HepG2 (cell line): ENCODE results near the gene EPHA2. TPM values are rescaled to one million over a fixed set of nuclear protein-coding genes. Genes with fewer than 3 reads are reported as not detected.

Experiments
- ATF7 ChIP-seq, 2 experiments: fragments of 450-650 bp in 1 of 2; sonication (generic) in 1 of 2; formaldehyde crosslinking in 1 of 2; IDR thresholded peaks; 2 replicates each; pipeline versions ENCODE4 v1.4.0 to v1.6.1; 2016 to 2020; ENCODE audit warnings: antibody characterized with exemption in 1 of 2, mild to moderate bottlenecking in 1 of 2, missing genetic modification reagents in 1 of 2
- DPF2 ChIP-seq: sonication (generic); formaldehyde crosslinking; IDR thresholded peaks from 2 replicates; pipeline ENCODE4 v1.4.0; 2020; ENCODE audit warnings: mild to moderate bottlenecking, low read depth, missing genetic modification reagents, borderline replicate concordance
- MYC ChIP-seq: sonication (generic); formaldehyde crosslinking; IDR thresholded peaks from 2 replicates; pipeline ENCODE4 v1.9.0; 2021; ENCODE audit warnings: missing genetic modification reagents, borderline replicate concordance
- PAWR ChIP-seq: sonication (generic); formaldehyde crosslinking; IDR thresholded peaks from 2 replicates; pipeline ENCODE4 v1.4.0; 2020; ENCODE audit warnings: missing genetic modification reagents, mild to moderate bottlenecking, borderline replicate concordance
- ZNF207 ChIP-seq: fragments of 450-650 bp; IDR thresholded peaks from 2 replicates; pipeline ENCODE4 v1.6.1; 2016; ENCODE audit warnings: antibody characterized with exemption, borderline replicate concordance
- ZNF232 ChIP-seq: sonication (generic); formaldehyde crosslinking; IDR thresholded peaks from 2 replicates; pipeline ENCODE4 v1.4.0; 2020; ENCODE audit warnings: missing genetic modification reagents, borderline replicate concordance
- ZNF282 ChIP-seq: fragments of 450-650 bp; IDR thresholded peaks from 2 replicates; pipeline ENCODE4 v1.6.1; 2018; ENCODE audit not compliant: partially characterized antibody
- ZNF343 ChIP-seq: sonication (generic); formaldehyde crosslinking; IDR thresholded peaks from 2 replicates; pipeline ENCODE4 v1.4.0; 2020; ENCODE audit warnings: mild to moderate bottlenecking, missing genetic modification reagents
- ZSCAN29 ChIP-seq: sonication (generic); formaldehyde crosslinking; conservative IDR thresholded peaks from 2 replicates; pipeline ENCODE4 v1.4.0; 2020; ENCODE audit warnings: mild to moderate bottlenecking, missing genetic modification reagents
- polyA plus RNA-seq, 8 experiments: library from polyadenylated mRNA; depleted of rRNA in 3 of 8; stranded (reverse) in 7 of 8; unstranded in 1 of 8; fragments of >200 nt; fragmentation: Illumina TruSeq in 4 of 8; extraction: Trizol in 4 of 8; gene quantifications; 2 replicates each; pipeline versions ENCODE4 v1.2.1 to v1.2.3, GENCODE V29; 2011 to 2016; ENCODE audit warnings: low read depth in 4 of 8, missing spikeins in 1 of 8, mixed read lengths in 1 of 8; ENCODE audit not compliant: insufficient read depth in 1 of 8
- total RNA-seq, 5 experiments: library from RNA; depleted of rRNA; stranded (reverse); fragments of >200 nt; fragmentation: Illumina TruSeq; extraction: Trizol; gene quantifications; 2 replicates each; pipeline ENCODE4 v1.2.3, GENCODE V29; 2016; ENCODE audit warnings: low read depth in 1 of 5
- TF ChIP-seq, protein P1 (sequence below): sonication (generic); formaldehyde crosslinking; IDR thresholded peaks from 2 replicates; pipeline ENCODE4 v1.5.0; 2020; ENCODE audit warnings: missing genetic modification reagents
- TF ChIP-seq, protein P2 (sequence below): IDR thresholded peaks from 2 replicates; pipeline ENCODE4 v1.6.1; 2016; ENCODE audit warnings: low read depth, borderline replicate concordance
- TF ChIP-seq, protein P3 (sequence below): sonication (generic); formaldehyde crosslinking; IDR thresholded peaks from 2 replicates; pipeline ENCODE4 v1.5.1; 2020; ENCODE audit warnings: missing genetic modification reagents, mild to moderate bottlenecking, borderline replicate concordance
- TF ChIP-seq, protein P4 (sequence below): sonication (generic); formaldehyde crosslinking; IDR thresholded peaks from 2 replicates; pipeline ENCODE4 v1.8.0; 2022; ENCODE audit warnings: missing genetic modification reagents, mild to moderate bottlenecking, inconsistent platforms, borderline replicate concordance
- TF ChIP-seq, protein P5 (sequence below): sonication (generic); formaldehyde crosslinking; IDR thresholded peaks from 2 replicates; pipeline ENCODE4 v1.4.0; 2020; ENCODE audit warnings: low read depth, missing genetic modification reagents
- TF ChIP-seq, protein P6 (sequence below): sonication (generic); formaldehyde crosslinking; IDR thresholded peaks from 2 replicates; pipeline ENCODE4 v1.4.0; 2020; ENCODE audit warnings: missing genetic modification reagents, borderline replicate concordance

EPHA2 gene
- total and polyA plus RNA-seq, 2 of the 13 experiments (the other 11 are each of a cell fraction or from before 2014, with no cell fraction given) = 33.6 to 53.6 TPM

DNA sequence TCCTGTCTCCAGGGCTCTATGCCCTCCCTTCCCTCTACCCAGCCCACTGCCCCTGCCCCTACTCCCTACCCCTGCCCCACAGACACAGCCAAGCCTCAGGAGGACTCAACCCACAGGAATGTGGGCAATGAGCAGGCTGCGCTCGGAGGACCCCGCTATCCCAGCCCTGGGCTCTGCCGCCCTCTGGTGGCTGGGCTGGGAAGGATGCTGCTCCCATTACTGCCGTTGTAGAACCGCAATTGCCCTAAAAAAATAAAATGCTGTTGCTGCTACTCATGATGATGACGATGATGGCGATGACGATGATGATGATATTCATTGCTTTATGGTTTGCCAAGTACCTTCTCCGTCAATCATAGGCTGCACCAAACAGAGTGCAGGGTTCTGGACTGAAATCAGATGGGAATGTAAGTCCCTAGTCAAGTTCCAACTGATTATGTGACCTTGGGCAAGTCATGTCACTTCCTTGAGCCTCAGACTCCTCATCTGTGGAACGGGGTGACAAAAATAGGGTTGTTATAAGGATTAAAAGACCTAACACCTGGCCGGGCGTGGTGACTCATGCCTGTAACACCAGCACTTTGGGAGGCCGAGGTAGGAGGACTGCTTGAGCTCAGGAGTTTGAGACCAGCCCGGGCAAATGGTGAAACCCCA, 32.0 kb upstream of the EPHA2 start (continued):
- TF ChIP-seq MYC (CRISPR knock-in tag) (0 out of 2 replicates have a peak, but pooled peaks have one; percentile 19), ATF7 (IDR thresholded peaks at IDR 0.05) (no peak), ATF7 (CRISPR knock-in tag; IDR thresholded peaks at IDR 0.05) (0 out of 2 replicates have a peak, but pooled peaks have one; percentile 18), ZNF207 (no peak), PAWR (CRISPR knock-in tag) (no peak), ZNF282 (no peak), ZNF232 (CRISPR knock-in tag) (no peak), ZSCAN29 (CRISPR knock-in tag) (no peak; the same call in 1 of the 2 replicates), ZNF343 (CRISPR knock-in tag) (no peak), DPF2 (CRISPR knock-in tag) (no peak)
- TF ChIP-seq, protein P1, sequence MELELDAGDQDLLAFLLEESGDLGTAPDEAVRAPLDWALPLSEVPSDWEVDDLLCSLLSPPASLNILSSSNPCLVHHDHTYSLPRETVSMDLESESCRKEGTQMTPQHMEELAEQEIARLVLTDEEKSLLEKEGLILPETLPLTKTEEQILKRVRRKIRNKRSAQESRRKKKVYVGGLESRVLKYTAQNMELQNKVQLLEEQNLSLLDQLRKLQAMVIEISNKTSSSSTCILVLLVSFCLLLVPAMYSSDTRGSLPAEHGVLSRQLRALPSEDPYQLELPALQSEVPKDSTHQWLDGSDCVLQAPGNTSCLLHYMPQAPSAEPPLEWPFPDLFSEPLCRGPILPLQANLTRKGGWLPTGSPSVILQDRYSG = no peak
- TF ChIP-seq, protein P2, sequence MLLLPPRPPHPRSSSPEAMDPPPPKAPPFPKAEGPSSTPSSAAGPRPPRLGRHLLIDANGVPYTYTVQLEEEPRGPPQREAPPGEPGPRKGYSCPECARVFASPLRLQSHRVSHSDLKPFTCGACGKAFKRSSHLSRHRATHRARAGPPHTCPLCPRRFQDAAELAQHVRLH = no peak
- TF ChIP-seq, protein P3, sequence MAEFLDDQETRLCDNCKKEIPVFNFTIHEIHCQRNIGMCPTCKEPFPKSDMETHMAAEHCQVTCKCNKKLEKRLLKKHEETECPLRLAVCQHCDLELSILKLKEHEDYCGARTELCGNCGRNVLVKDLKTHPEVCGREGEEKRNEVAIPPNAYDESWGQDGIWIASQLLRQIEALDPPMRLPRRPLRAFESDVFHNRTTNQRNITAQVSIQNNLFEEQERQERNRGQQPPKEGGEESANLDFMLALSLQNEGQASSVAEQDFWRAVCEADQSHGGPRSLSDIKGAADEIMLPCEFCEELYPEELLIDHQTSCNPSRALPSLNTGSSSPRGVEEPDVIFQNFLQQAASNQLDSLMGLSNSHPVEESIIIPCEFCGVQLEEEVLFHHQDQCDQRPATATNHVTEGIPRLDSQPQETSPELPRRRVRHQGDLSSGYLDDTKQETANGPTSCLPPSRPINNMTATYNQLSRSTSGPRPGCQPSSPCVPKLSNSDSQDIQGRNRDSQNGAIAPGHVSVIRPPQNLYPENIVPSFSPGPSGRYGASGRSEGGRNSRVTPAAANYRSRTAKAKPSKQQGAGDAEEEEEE (CRISPR knock-in tag) = no peak
- TF ChIP-seq, protein P4, sequence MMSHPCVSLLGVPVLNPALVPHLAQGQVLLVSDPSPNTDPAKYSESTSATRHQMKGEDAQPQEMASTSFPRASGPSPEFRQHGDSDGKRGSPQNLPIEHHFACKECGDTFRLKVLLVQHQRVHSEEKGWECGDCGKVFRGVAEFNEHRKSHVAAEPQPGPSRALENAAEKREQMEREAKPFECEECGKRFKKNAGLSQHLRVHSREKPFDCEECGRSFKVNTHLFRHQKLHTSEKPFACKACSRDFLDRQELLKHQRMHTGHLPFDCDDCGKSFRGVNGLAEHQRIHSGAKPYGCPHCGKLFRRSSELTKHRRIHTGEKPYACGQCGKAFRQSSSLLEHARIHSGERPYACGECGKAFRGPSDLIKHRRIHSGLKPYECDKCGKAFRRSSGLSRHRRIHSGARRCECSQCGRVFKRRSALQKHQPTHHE (CRISPR knock-in tag) = no peak
- TF ChIP-seq, protein P5, sequence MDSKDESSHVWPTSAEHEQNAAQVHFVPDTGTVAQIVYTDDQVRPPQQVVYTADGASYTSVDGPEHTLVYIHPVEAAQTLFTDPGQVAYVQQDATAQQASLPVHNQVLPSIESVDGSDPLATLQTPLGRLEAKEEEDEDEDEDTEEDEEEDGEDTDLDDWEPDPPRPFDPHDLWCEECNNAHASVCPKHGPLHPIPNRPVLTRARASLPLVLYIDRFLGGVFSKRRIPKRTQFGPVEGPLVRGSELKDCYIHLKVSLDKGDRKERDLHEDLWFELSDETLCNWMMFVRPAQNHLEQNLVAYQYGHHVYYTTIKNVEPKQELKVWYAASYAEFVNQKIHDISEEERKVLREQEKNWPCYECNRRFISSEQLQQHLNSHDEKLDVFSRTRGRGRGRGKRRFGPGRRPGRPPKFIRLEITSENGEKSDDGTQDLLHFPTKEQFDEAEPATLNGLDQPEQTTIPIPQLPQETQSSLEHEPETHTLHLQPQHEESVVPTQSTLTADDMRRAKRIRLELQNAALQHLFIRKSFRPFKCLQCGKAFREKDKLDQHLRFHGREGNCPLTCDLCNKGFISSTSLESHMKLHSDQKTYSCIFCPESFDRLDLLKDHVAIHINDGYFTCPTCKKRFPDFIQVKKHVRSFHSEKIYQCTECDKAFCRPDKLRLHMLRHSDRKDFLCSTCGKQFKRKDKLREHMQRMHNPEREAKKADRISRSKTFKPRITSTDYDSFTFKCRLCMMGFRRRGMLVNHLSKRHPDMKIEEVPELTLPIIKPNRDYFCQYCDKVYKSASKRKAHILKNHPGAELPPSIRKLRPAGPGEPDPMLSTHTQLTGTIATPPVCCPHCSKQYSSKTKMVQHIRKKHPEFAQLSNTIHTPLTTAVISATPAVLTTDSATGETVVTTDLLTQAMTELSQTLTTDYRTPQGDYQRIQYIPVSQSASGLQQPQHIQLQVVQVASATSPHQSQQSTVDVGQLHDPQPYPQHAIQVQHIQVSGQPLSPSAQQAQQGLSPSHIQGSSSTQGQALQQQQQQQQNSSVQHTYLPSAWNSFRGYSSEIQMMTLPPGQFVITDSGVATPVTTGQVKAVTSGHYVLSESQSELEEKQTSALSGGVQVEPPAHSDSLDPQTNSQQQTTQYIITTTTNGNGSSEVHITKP (CRISPR knock-in tag) = no peak
- TF ChIP-seq, protein P6, sequence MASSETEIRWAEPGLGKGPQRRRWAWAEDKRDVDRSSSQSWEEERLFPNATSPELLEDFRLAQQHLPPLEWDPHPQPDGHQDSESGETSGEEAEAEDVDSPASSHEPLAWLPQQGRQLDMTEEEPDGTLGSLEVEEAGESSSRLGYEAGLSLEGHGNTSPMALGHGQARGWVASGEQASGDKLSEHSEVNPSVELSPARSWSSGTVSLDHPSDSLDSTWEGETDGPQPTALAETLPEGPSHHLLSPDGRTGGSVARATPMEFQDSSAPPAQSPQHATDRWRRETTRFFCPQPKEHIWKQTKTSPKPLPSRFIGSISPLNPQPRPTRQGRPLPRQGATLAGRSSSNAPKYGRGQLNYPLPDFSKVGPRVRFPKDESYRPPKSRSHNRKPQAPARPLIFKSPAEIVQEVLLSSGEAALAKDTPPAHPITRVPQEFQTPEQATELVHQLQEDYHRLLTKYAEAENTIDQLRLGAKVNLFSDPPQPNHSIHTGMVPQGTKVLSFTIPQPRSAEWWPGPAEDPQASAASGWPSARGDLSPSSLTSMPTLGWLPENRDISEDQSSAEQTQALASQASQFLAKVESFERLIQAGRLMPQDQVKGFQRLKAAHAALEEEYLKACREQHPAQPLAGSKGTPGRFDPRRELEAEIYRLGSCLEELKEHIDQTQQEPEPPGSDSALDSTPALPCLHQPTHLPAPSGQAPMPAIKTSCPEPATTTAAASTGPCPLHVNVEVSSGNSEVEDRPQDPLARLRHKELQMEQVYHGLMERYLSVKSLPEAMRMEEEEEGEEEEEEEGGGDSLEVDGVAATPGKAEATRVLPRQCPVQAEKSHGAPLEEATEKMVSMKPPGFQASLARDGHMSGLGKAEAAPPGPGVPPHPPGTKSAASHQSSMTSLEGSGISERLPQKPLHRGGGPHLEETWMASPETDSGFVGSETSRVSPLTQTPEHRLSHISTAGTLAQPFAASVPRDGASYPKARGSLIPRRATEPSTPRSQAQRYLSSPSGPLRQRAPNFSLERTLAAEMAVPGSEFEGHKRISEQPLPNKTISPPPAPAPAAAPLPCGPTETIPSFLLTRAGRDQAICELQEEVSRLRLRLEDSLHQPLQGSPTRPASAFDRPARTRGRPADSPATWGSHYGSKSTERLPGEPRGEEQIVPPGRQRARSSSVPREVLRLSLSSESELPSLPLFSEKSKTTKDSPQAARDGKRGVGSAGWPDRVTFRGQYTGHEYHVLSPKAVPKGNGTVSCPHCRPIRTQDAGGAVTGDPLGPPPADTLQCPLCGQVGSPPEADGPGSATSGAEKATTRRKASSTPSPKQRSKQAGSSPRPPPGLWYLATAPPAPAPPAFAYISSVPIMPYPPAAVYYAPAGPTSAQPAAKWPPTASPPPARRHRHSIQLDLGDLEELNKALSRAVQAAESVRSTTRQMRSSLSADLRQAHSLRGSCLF (CRISPR knock-in tag) = no peak
